ENCODE measurements around the gene RHAG. TPM values are rescaled to one million over a fixed set of nuclear protein-coding genes. Genes with fewer than 3 reads are reported as not detected.
"Not testable (repeated sequence)": the region's sequence is repeated elsewhere in the genome, so short reads cannot be mapped to it uniquely, and the experiment has no call there.

The RHAG gene
- total RNA-seq, 1 experiment from 2014 or later: not detected

DNA sequence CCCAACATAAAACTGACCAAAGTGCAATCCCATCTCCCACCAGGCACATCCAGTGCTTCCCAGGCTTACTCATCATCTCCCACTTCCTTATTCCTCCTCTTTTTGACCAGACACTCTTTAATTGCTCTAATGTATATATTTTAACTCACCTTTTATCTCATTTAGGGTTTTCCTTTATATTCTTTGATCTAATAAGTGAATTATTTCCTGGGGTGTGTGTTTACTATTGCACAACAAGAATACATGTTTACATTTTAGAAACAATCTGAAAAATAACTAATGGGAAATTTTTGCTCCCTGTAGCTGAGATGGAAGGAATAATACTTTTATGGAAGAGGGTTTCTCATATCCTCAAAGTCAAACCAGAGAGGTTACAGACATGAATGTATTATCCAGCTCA, 18.4 kb downstream of the RHAG start:
- no peaks in the 10 kb centered on the region for H3K36me3 Mint-ChIP-seq (ENCODE audit: insufficient read depth in 1 of 3, low read depth in 3 of 3)
- H3K56ac ChIP-seq (ENCODE audit: insufficient read length, low read depth, low read length): no peak overlapping the region
- H3K79me2 ChIP-seq (ENCODE audit: insufficient read depth, low read length): no peaks in the 10 kb centered on the region

DNA sequence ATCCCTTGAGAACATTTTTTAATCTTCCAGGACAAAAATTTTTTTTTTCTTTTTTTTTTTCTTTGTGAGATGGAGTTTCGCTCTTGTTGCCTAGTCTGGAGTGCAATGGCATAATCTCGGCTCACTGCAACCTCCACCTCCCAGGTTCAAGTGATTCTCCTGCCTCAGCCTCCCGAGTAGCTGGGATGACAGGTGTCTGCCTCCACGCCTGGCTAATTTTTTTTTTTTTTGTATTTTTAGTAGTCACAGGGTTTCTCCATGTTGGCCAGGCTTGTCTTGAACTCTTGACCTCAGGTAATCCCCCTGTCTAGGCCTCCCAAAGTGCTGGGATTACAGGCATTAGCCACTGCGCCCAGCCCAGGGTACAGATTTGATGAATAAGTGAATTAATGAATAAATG, 22.5 kb downstream of the RHAG start:
- not testable (repeated sequence) for H3K27me3 ChIP-seq (ENCODE audit: insufficient read depth, low read length); H3K23me2 ChIP-seq (ENCODE audit: insufficient read length, low read depth, low read length, poor library complexity, severe bottlenecking); H3T11ph ChIP-seq (ENCODE audit: low read length); H3K79me1 ChIP-seq (ENCODE audit: insufficient read depth, low read depth, low read length, poor library complexity, severe bottlenecking); H3K27me3 Mint-ChIP-seq (ENCODE audit: low read depth); H3K9me3 Mint-ChIP-seq; H2BK20ac ChIP-seq (ENCODE audit: low read depth, low read length, poor library complexity, severe bottlenecking); H3K9ac ChIP-seq (ENCODE audit: extremely low read depth, insufficient read length, low read length); H4K8ac ChIP-seq (replicated peaks; ENCODE audit: insufficient read length, low read depth, low read length); H2AK5ac ChIP-seq (ENCODE audit: insufficient read length, low read length); H3K4me2 ChIP-seq (ENCODE audit: insufficient read depth, insufficient read length, low read length); H3K27ac ChIP-seq (ENCODE audit: insufficient read length, low read depth, low read length); H3K18ac ChIP-seq (ENCODE audit: insufficient read length, low read depth, low read length); H3K56ac ChIP-seq (ENCODE audit: insufficient read length, low read depth, low read length); H2AFZ ChIP-seq (ENCODE audit: low read length); H2BK5ac ChIP-seq (ENCODE audit: insufficient read length, low read length); H3K79me2 ChIP-seq (ENCODE audit: insufficient read depth, low read length); H3K36me3 Mint-ChIP-seq (ENCODE audit: insufficient read depth in 1 of 3, low read depth in 3 of 3); H3K9me3 ChIP-seq (ENCODE audit: control insufficient read depth, low read depth, low read length); H4K20me1 ChIP-seq (ENCODE audit: control insufficient read depth, insufficient read depth, insufficient read length); DNase-seq; H3K14ac ChIP-seq (ENCODE audit: insufficient read depth, low read length); H4K5ac ChIP-seq (ENCODE audit: insufficient read length, low read depth, low read length); H4K91ac ChIP-seq (ENCODE audit: insufficient read length, low read depth, low read length); H3K4ac ChIP-seq (ENCODE audit: low read depth, low read length); H3K4me3 Mint-ChIP-seq; H2BK15ac ChIP-seq (ENCODE audit: low read depth, low read length); H3K23ac ChIP-seq (ENCODE audit: insufficient read length, low read depth, low read length); H2BK120ac ChIP-seq (ENCODE audit: low read depth, low read length, poor library complexity, severe bottlenecking); H3K4me1 ChIP-seq (ENCODE audit: insufficient read depth, low read length); H2BK12ac ChIP-seq (ENCODE audit: insufficient read length, low read depth, low read length)
- Mint-ChIP-seq H3K4me1 (peaks cover 6 to 13% of the 10 kb centered on the region in 2 experiments), H3K27ac (0 out of 7 replicates have a peak overlapping the region, but pooled peaks of 1 of the 3 experiments have one; percentile 15)
- no CpG with 5 or more reads among the region's 5 CpGs for WGBS (ENCODE audit: extremely low coverage, insufficient read length, low lambda C conversion rate)

More for the DNA sequence above, 18.4 kb downstream of the RHAG start:
- DNase-seq: no peak
- H4K8ac ChIP-seq (replicated peaks; ENCODE audit: insufficient read length, low read depth, low read length): no peak overlapping the region
- Mint-ChIP-seq H3K27me3 (ENCODE audit: low read depth) (no peaks in the 10 kb centered on the region; the same call in 1 of the 2 replicates), H3K27ac (no peak overlapping the region), H3K9me3 (no peaks in the 10 kb centered on the region), H3K4me1 (no peaks in the 10 kb centered on the region), H3K4me3 (no peak overlapping the region)
- no peak overlapping the region for H2AFZ ChIP-seq (ENCODE audit: low read length)
- H2BK12ac ChIP-seq (ENCODE audit: insufficient read length, low read depth, low read length): no peak overlapping the region
- H4K5ac ChIP-seq (ENCODE audit: insufficient read length, low read depth, low read length): no peak overlapping the region
- no peaks in the 10 kb centered on the region for H3K23me2 ChIP-seq (ENCODE audit: insufficient read length, low read depth, low read length, poor library complexity, severe bottlenecking)
- no peak overlapping the region for H2BK120ac ChIP-seq (ENCODE audit: low read depth, low read length, poor library complexity, severe bottlenecking)
- no peak overlapping the region for H3K4me2 ChIP-seq (ENCODE audit: insufficient read depth, insufficient read length, low read length)
- H3K23ac ChIP-seq (ENCODE audit: insufficient read length, low read depth, low read length): no peak overlapping the region
- H3K14ac ChIP-seq (ENCODE audit: insufficient read depth, low read length): no peak overlapping the region
- no peak overlapping the region for H3K4ac ChIP-seq (ENCODE audit: low read depth, low read length)
- H3K79me1 ChIP-seq (ENCODE audit: insufficient read depth, low read depth, low read length, poor library complexity, severe bottlenecking): no peaks in the 10 kb centered on the region
- no peak overlapping the region for H2BK5ac ChIP-seq (ENCODE audit: insufficient read length, low read length)
- H3K9me3 ChIP-seq (ENCODE audit: control insufficient read depth, low read depth, low read length): no peaks in the 10 kb centered on the region
- no peaks in the 10 kb centered on the region for H3K27me3 ChIP-seq (ENCODE audit: insufficient read depth, low read length)
- H3K9ac ChIP-seq (ENCODE audit: extremely low read depth, insufficient read length, low read length): no peak overlapping the region
- no peak overlapping the region for H4K91ac ChIP-seq (ENCODE audit: insufficient read length, low read depth, low read length)
- H4K20me1 ChIP-seq (ENCODE audit: control insufficient read depth, insufficient read depth, insufficient read length): no peaks in the 10 kb centered on the region
- TF ChIP-seq, protein P1, sequence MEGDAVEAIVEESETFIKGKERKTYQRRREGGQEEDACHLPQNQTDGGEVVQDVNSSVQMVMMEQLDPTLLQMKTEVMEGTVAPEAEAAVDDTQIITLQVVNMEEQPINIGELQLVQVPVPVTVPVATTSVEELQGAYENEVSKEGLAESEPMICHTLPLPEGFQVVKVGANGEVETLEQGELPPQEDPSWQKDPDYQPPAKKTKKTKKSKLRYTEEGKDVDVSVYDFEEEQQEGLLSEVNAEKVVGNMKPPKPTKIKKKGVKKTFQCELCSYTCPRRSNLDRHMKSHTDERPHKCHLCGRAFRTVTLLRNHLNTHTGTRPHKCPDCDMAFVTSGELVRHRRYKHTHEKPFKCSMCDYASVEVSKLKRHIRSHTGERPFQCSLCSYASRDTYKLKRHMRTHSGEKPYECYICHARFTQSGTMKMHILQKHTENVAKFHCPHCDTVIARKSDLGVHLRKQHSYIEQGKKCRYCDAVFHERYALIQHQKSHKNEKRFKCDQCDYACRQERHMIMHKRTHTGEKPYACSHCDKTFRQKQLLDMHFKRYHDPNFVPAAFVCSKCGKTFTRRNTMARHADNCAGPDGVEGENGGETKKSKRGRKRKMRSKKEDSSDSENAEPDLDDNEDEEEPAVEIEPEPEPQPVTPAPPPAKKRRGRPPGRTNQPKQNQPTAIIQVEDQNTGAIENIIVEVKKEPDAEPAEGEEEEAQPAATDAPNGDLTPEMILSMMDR (conservative IDR thresholded peaks at IDR 0.05): no peak
- no peaks in the 10 kb centered on the region for H3K4me1 ChIP-seq (ENCODE audit: insufficient read depth, low read length)
- H2BK20ac ChIP-seq (ENCODE audit: low read depth, low read length, poor library complexity, severe bottlenecking): no peak overlapping the region
- H3T11ph ChIP-seq (ENCODE audit: low read length): no peak overlapping the region
- H2BK15ac ChIP-seq (ENCODE audit: low read depth, low read length): no peak overlapping the region
- H3K27ac ChIP-seq (ENCODE audit: insufficient read length, low read depth, low read length): no peak overlapping the region
- H3K18ac ChIP-seq (ENCODE audit: insufficient read length, low read depth, low read length): no peak overlapping the region
- no peak overlapping the region for H2AK5ac ChIP-seq (ENCODE audit: insufficient read length, low read length)
